H1 (cell line): Measurements from ENCODE around the gene PARS2. TPM values are rescaled to one million over a fixed set of nuclear protein-coding genes. Genes with fewer than 3 reads are reported as not detected.

Experiments
- EP300 ChIP-seq, 2 experiments: IDR thresholded peaks; 1 replicate in 1 of 2; 2 replicates in 1 of 2; pipeline ENCODE4 v1.6.1; 2011 to 2012; ENCODE audit warnings: low read depth in 2 of 2, low read length in 2 of 2, mild to moderate bottlenecking in 2 of 2, borderline replicate concordance in 1 of 2, inconsistent platforms in 1 of 2, moderate library complexity in 1 of 2
- RFX5 ChIP-seq: IDR thresholded peaks from 2 replicates; pipeline ENCODE4 v1.6.1; 2011; ENCODE audit warnings: low read depth, low read length, improper control_type of control experiment, borderline replicate concordance
- TAF1 ChIP-seq: IDR thresholded peaks from 2 replicates; pipeline ENCODE4 v1.6.1; 2011; ENCODE audit warnings: mild to moderate bottlenecking, low read depth, low read length
- YY1 ChIP-seq: IDR thresholded peaks from 2 replicates; pipeline ENCODE4 v1.6.1; 2011; ENCODE audit warnings: low read depth, mild to moderate bottlenecking, low read length
- ZNF274 ChIP-seq: IDR thresholded peaks from 2 replicates; pipeline ENCODE4 v1.7.0; 2012; ENCODE audit warnings: low read length, borderline replicate concordance; ENCODE audit errors: extremely low read depth
- polyA plus RNA-seq, 7 experiments: library from polyadenylated mRNA; depleted of rRNA in 3 of 7; stranded (reverse) in 5 of 7; unstranded in 2 of 7; fragments of >200 nt in 5 of 7; fragments of 200-250 nt in 2 of 7; gene quantifications; 1 replicate in 5 of 7; 2 replicates in 1 of 7; 4 replicates in 1 of 7; pipeline versions ENCODE4 v1.2.1 to v1.2.3, GENCODE V29; 2011 to 2013; ENCODE audit warnings: missing spikeins in 2 of 7, mixed read lengths in 2 of 7
- total RNA-seq: library from RNA; stranded (reverse); fragmentation: NEBNext Ultra II Directional; extraction: Animal tissue kit (Norgen Biotek cat#: 25700); gene quantifications from 2 replicates; pipeline ENCODE4 v1.2.1, GENCODE V29; 2021
- TF ChIP-seq, protein P1 (sequence below), 3 experiments: IDR thresholded peaks; 1 replicate in 2 of 3; 2 replicates in 1 of 3; pipeline versions ENCODE4 v1.5.1 to v1.6.1; 2011; ENCODE audit warnings: low read length in 3 of 3, mild to moderate bottlenecking in 3 of 3, inconsistent platforms in 2 of 3, low read depth in 1 of 3, moderate library complexity in 1 of 3; ENCODE audit not compliant: insufficient read depth in 1 of 3; ENCODE audit errors: control extremely low read depth in 1 of 3
- TF ChIP-seq, protein P2 (sequence below): fragments of 300-600 bp; sonication (generic); IDR thresholded peaks from 2 replicates; pipeline ENCODE4 v1.7.1; 2012; ENCODE audit warnings: low read length, moderate library complexity, mild to moderate bottlenecking, inconsistent platforms; ENCODE audit not compliant: insufficient replicate concordance

The PARS2 gene
- total and polyA plus RNA-seq, 2 of the 8 experiments (the other 6 are each of a cell fraction or from before 2014, with no cell fraction given), result 8.9 to 10.0 TPM

DNA sequence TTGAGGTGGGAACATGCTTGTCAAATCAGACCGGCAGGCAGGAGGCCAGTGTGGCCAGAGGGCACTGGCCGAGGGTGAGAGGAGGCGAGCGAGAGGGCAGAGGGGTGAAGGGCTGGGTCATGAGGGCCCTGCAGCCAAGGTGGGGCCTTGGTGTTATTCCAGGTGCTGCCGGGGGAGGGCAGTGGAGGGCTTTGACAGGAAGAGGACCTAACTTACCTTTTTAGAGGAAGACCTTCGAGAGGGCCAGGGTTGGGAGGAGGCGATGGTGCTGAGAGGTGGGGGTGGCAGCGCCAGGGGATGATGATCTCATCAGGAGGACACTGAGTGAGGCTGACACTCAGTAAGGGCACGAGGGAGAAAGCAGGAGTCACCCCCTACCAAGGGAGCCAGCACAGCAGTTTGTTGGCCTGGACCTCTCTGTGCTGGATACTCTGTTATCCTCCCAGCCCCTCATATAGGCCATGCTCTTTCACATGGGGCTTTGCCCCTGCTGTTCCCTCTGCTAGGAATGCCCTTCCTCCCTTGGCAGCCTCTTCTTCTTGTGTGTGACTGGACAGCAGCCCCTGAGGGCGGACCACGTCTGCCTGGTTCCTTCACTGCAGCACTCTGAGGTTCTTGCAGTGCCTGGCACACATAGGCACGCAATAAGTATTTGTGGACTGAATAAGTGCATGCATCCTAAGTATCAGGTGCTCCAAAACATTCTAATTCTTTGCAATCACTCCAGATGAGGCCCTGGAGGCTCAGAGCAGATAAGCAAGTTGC lies 44.3 kb upstream of the PARS2 start (continued):
- TF ChIP-seq, protein P1, sequence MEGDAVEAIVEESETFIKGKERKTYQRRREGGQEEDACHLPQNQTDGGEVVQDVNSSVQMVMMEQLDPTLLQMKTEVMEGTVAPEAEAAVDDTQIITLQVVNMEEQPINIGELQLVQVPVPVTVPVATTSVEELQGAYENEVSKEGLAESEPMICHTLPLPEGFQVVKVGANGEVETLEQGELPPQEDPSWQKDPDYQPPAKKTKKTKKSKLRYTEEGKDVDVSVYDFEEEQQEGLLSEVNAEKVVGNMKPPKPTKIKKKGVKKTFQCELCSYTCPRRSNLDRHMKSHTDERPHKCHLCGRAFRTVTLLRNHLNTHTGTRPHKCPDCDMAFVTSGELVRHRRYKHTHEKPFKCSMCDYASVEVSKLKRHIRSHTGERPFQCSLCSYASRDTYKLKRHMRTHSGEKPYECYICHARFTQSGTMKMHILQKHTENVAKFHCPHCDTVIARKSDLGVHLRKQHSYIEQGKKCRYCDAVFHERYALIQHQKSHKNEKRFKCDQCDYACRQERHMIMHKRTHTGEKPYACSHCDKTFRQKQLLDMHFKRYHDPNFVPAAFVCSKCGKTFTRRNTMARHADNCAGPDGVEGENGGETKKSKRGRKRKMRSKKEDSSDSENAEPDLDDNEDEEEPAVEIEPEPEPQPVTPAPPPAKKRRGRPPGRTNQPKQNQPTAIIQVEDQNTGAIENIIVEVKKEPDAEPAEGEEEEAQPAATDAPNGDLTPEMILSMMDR (IDR thresholded peaks at IDR 0.05; ENCODE audit: control extremely low read depth in 1 of 3, insufficient read depth in 1 of 3, low read depth in 1 of 3, low read length in 3 of 3), result peak; percentile 21 to 70 (median 24); a peak in 3 of 4 replicates
- TF ChIP-seq, protein P2, sequence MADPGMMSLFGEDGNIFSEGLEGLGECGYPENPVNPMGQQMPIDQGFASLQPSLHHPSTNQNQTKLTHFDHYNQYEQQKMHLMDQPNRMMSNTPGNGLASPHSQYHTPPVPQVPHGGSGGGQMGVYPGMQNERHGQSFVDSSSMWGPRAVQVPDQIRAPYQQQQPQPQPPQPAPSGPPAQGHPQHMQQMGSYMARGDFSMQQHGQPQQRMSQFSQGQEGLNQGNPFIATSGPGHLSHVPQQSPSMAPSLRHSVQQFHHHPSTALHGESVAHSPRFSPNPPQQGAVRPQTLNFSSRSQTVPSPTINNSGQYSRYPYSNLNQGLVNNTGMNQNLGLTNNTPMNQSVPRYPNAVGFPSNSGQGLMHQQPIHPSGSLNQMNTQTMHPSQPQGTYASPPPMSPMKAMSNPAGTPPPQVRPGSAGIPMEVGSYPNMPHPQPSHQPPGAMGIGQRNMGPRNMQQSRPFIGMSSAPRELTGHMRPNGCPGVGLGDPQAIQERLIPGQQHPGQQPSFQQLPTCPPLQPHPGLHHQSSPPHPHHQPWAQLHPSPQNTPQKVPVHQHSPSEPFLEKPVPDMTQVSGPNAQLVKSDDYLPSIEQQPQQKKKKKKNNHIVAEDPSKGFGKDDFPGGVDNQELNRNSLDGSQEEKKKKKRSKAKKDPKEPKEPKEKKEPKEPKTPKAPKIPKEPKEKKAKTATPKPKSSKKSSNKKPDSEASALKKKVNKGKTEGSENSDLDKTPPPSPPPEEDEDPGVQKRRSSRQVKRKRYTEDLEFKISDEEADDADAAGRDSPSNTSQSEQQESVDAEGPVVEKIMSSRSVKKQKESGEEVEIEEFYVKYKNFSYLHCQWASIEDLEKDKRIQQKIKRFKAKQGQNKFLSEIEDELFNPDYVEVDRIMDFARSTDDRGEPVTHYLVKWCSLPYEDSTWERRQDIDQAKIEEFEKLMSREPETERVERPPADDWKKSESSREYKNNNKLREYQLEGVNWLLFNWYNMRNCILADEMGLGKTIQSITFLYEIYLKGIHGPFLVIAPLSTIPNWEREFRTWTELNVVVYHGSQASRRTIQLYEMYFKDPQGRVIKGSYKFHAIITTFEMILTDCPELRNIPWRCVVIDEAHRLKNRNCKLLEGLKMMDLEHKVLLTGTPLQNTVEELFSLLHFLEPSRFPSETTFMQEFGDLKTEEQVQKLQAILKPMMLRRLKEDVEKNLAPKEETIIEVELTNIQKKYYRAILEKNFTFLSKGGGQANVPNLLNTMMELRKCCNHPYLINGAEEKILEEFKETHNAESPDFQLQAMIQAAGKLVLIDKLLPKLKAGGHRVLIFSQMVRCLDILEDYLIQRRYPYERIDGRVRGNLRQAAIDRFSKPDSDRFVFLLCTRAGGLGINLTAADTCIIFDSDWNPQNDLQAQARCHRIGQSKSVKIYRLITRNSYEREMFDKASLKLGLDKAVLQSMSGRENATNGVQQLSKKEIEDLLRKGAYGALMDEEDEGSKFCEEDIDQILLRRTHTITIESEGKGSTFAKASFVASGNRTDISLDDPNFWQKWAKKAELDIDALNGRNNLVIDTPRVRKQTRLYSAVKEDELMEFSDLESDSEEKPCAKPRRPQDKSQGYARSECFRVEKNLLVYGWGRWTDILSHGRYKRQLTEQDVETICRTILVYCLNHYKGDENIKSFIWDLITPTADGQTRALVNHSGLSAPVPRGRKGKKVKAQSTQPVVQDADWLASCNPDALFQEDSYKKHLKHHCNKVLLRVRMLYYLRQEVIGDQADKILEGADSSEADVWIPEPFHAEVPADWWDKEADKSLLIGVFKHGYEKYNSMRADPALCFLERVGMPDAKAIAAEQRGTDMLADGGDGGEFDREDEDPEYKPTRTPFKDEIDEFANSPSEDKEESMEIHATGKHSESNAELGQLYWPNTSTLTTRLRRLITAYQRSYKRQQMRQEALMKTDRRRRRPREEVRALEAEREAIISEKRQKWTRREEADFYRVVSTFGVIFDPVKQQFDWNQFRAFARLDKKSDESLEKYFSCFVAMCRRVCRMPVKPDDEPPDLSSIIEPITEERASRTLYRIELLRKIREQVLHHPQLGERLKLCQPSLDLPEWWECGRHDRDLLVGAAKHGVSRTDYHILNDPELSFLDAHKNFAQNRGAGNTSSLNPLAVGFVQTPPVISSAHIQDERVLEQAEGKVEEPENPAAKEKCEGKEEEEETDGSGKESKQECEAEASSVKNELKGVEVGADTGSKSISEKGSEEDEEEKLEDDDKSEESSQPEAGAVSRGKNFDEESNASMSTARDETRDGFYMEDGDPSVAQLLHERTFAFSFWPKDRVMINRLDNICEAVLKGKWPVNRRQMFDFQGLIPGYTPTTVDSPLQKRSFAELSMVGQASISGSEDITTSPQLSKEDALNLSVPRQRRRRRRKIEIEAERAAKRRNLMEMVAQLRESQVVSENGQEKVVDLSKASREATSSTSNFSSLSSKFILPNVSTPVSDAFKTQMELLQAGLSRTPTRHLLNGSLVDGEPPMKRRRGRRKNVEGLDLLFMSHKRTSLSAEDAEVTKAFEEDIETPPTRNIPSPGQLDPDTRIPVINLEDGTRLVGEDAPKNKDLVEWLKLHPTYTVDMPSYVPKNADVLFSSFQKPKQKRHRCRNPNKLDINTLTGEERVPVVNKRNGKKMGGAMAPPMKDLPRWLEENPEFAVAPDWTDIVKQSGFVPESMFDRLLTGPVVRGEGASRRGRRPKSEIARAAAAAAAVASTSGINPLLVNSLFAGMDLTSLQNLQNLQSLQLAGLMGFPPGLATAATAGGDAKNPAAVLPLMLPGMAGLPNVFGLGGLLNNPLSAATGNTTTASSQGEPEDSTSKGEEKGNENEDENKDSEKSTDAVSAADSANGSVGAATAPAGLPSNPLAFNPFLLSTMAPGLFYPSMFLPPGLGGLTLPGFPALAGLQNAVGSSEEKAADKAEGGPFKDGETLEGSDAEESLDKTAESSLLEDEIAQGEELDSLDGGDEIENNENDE, result no peak
- TF ChIP-seq ZNF274 (no peak), YY1 (no peak), TAF1 (no peak), RFX5 (no peak), EP300 (IDR thresholded peaks at IDR 0.05; ENCODE audit: borderline replicate concordance in 1 of 2, low read depth in 2 of 2, low read length in 2 of 2) (no peak)
